Heart left ventricle (tissue), 16 donors: Measurements from ENCODE around the gene ARHGAP10. TPM values are rescaled to one million over a fixed set of nuclear protein-coding genes. Genes with fewer than 3 reads are reported as not detected.

ENCODE experiments used
- ATAC-seq, 4 donors: fragments of 200-7000 bp; cut with Tn5 transposase; one replicate each; pipeline ENCODE4 v1.9.1; 2020 to 2022; ENCODE audit warnings: moderate library complexity in 4 of 4, mild to moderate bottlenecking in 3 of 4, moderate number of reproducible peaks in 1 of 4
- DNase-seq, 5 donors: peaks; one replicate each; pipeline ENCODE4 v3.0.0-alpha.2; 2020
- H3K27ac ChIP-seq, 12 donors: fragments of 200-600 bp; sonication (generic) in 4 of 12; one replicate each; pipeline versions ENCODE4 v1.5.0 to v1.8.0; 2016 to 2022; ENCODE audit warnings: mild to moderate bottlenecking in 2 of 12
- H3K27me3 ChIP-seq, 9 donors: fragments of 200-600 bp; sonication (generic) in 2 of 9; one replicate each; pipeline versions ENCODE4 v1.5.1 to v1.8.0; 2016 to 2022; ENCODE audit warnings: mild to moderate bottlenecking in 3 of 9
- H3K36me3 ChIP-seq, 9 donors: fragments of 200-600 bp; sonication (generic) in 2 of 9; one replicate each; pipeline versions ENCODE4 v1.5.0 to v1.8.0; 2018 to 2022; ENCODE audit warnings: mild to moderate bottlenecking in 2 of 9
- H3K4me1 ChIP-seq, 12 donors: fragments of 200-600 bp; sonication (generic) in 4 of 12; one replicate each; pipeline versions ENCODE4 v1.5.0 to v1.8.0; 2016 to 2022; ENCODE audit warnings: mild to moderate bottlenecking in 3 of 12
- H3K4me3 ChIP-seq, 12 donors: fragments of 200-600 bp; sonication (generic) in 4 of 12; one replicate each; pipeline versions ENCODE4 v1.5.0 to v1.8.0; 2017 to 2022; ENCODE audit warnings: mild to moderate bottlenecking in 9 of 12, moderate library complexity in 4 of 12
- H3K9me3 ChIP-seq, 12 donors: fragments of 200-600 bp; sonication (generic) in 4 of 12; one replicate each; pipeline versions ENCODE4 v1.5.0 to v1.8.0; 2016 to 2022; ENCODE audit warnings: mild to moderate bottlenecking in 1 of 12
- POLR2A ChIP-seq, 2 donors: fragments of 450-650 bp; IDR thresholded peaks; one replicate each; pipeline ENCODE4 v1.6.1; 2017; ENCODE audit warnings: antibody characterized with exemption in 2 of 2, mild to moderate bottlenecking in 2 of 2, moderate library complexity in 2 of 2
- WGBS, 4 donors: extraction: QIAGEN DNeasy Blood & Tissue Kit in 2 of 4; methylation state at CpG; one replicate each; pipeline versions ENCODE4 v1.1.5 to v1.1.7; 2013 to 2018; 5-methylcytosine and 5-hydroxymethylcytosine counted together
- intact Hi-C, 10 donors: fragments of 100-400 bp; cut with DNase I; formaldehyde crosslinking; loops; one replicate each; pipeline versions ENCODE4 v1.11.1 to v1.14.2; 2022
- polyA plus RNA-seq, 2 donors: library from polyadenylated mRNA; stranded (reverse); fragments of 200-250 nt; gene quantifications; one replicate each; pipeline ENCODE4 v1.2.3, GENCODE V29; 2013
- total RNA-seq, 9 donors: library from RNA; depleted of rRNA in 2 of 9; stranded (reverse); fragments of >200 nt in 2 of 9; fragmentation: NEBNext Ultra II Directional in 3 of 9; extraction: Animal tissue kit (Norgen Biotek cat#: 25700) in 3 of 9; gene quantifications; one replicate each; pipeline versions ENCODE4 v1.1.0 to v1.2.4, GENCODE V29; 2016 to 2023
- TF ChIP-seq, protein P1 (sequence below), 12 donors: fragments of 200-600 bp; sonication (generic) in 4 of 12; IDR thresholded peaks; one replicate each; pipeline versions ENCODE4 v1.5.0 to v1.8.0; 2018 to 2022; ENCODE audit warnings: antibody characterized with exemption in 12 of 12, mild to moderate bottlenecking in 5 of 12
- donor health status: ischemic (EF 13 %, LVEDD 7.1; RV severe dilation, severe dysfunction).
- donor health status: healthy with polysubstance abuse.
- donor health status: DM: no; HTN: yes; CAD: no.
- donor health status: DM: no; HTN: no; CAD: no.
- donor health status: ischemic (EF 25% LVEDD 6.9; RV normal size, moderate dysfunction).
- donor health status: ischemic (EF 25% LVEDD 5.7; RV mildly dilated, moderate dysfunction).
- donor health status: healthy.
- donor health status: DM: yes; HTN: yes; CAD: no.
- donor health status: ischemic (EF 35%, LVEDD 5.7; RV mildly dilated, moderate dysfunction).
- donor health status: nonischemic (EF 11% LVEDD 7.7; RV severe dilation, severe dysfunction).
- donor health status: DM: yes; HTN: yes; CAD: no.
- donor health status: PGD.
- donor health status: ischemic (EF 29% LVEDD 5.4; RV normal size, mild dysfunction).
- donor health status: nonischemic (EF 23%, LVEDD 6.1; RV moderate dilation, normal function).

The ARHGAP10 gene
- total and polyA plus RNA-seq, 11 donors: 30.6 to 73.7 (median 51.7) TPM

DNA sequence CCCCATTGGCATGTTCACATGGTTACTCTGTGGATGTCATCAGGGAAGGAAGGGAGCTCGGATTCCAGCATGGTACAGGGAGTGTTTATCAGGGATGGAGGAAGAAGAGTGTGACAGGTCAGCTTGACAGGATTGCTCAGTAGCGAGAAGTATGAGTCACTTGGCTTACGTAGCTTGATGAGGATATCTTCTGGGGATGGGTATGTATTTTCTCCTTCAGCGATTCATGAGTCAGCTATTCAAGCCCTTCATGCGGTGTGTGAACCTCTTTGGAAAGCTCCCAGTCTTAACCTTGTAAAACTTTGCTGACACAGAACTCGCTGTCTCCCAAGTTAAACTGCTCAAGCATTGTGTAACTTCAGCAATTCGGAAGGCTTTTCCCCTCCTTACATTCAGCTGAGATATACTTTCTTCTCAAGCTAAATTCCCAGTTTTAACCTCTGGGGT, 275.4 kb downstream of the ARHGAP10 start:
- H3K27me3 ChIP-seq: no peaks in the 10 kb centered on the region
- peak overlapping the region in 8 of 12 donors; percentile 14 to 76 (median 35) for H3K27ac ChIP-seq
- DNase-seq: no peak
- H3K36me3 ChIP-seq: no peaks in the 10 kb centered on the region
- WGBS, 4 donors: 54 to 61% (median 59%) methylated on average over 7 of the region's 7 CpGs
- TF ChIP-seq, protein P1, sequence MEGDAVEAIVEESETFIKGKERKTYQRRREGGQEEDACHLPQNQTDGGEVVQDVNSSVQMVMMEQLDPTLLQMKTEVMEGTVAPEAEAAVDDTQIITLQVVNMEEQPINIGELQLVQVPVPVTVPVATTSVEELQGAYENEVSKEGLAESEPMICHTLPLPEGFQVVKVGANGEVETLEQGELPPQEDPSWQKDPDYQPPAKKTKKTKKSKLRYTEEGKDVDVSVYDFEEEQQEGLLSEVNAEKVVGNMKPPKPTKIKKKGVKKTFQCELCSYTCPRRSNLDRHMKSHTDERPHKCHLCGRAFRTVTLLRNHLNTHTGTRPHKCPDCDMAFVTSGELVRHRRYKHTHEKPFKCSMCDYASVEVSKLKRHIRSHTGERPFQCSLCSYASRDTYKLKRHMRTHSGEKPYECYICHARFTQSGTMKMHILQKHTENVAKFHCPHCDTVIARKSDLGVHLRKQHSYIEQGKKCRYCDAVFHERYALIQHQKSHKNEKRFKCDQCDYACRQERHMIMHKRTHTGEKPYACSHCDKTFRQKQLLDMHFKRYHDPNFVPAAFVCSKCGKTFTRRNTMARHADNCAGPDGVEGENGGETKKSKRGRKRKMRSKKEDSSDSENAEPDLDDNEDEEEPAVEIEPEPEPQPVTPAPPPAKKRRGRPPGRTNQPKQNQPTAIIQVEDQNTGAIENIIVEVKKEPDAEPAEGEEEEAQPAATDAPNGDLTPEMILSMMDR (IDR thresholded peaks at IDR 0.05): no peak
- TF ChIP-seq POLR2A (IDR thresholded peaks at IDR 0.05): no peak
- H3K4me1 ChIP-seq: peaks cover 0 to 52% (median 33%) of the 10 kb centered on the region in 12 donors
- intact Hi-C loops: loop anchor here in 1 of 10 donors (5.0 kb wide), 1 partner anchor 35 kb away; no protein-coding TSS in a partner anchor
- ATAC-seq: peak; percentile 29 to 94 (median 84)
- H3K9me3 ChIP-seq: peaks cover 0 to 6% (median 0%) of the 10 kb centered on the region in 12 donors
- H3K4me3 ChIP-seq: no peak overlapping the region

DNA sequence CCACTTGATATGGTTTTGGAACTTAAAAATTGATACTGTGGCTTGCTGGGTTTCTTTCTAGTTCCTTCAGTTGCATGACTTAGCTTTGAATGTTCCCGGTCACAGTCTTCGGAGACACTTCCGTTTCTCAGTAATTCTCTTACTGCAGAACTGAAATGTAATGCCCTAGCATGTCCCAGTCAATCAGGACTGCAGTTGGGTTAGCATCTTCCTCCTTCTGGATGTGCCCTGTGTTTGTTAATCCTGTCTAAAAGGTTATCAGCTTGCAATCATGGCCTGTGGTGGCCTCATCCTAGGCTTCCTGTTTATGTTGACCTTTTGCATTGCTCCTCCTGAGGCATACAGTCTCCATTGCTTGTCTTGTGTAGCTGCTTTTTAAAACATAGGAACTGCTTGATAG, 275.9 kb downstream of the ARHGAP10 start:
- Histone ChIP-seq H3K27ac (peak overlapping the region in 7 of 12 donors; percentile 27 to 76 (median 36)), H3K27me3 (no peaks in the 10 kb centered on the region)
- intact Hi-C loops: loop anchor here in 1 of 10 donors (5.0 kb wide), 1 partner anchor 35 kb away; no protein-coding TSS in a partner anchor

DNA sequence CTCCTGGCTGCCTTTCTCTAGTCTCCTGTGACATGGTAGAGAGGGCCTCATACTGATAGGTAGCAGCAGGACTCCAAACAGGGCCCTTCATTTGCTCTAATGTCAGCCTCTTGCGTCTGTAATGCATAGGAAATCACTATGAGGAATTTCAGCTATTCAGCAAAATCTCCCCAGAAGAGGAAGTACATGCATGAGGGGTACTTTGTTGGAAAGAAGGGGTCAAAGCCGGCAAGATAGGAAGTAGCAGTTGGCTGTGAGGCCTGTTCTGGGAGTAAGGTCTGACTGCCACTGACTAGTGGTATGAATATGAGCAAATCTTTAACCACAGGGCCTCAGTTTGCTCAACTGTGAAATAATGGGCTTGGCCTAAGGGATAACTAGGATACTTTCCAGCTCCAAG, 283.2 kb downstream of the ARHGAP10 start:
- ATAC-seq (peak in 2 of 4 donors; percentile 35), DNase-seq (no peak)
- TF ChIP-seq, protein P1 (IDR thresholded peaks at IDR 0.05): no peak
- no peak for TF ChIP-seq POLR2A (IDR thresholded peaks at IDR 0.05)
- Histone ChIP-seq H3K4me3 (no peak overlapping the region), H3K36me3 (no peaks in the 10 kb centered on the region), H3K27me3 (no peaks in the 10 kb centered on the region), H3K27ac (peak overlapping the region in 1 of 12 donors; percentile 50), H3K4me1 (peaks cover 0 to 36% (median 18%) of the 10 kb centered on the region in 12 donors), H3K9me3 (peaks cover 0 to 6% (median 0%) of the 10 kb centered on the region in 12 donors)
- intact Hi-C loops: no loop called here
- WGBS, 4 donors: 45 to 63% (median 55%) methylated on average over 2 of the region's 2 CpGs

More for the DNA sequence above, 275.9 kb downstream of the ARHGAP10 start:
- no peaks in the 10 kb centered on the region for H3K36me3 ChIP-seq
- TF ChIP-seq, protein P1 (IDR thresholded peaks at IDR 0.05): no peak
- TF ChIP-seq POLR2A (IDR thresholded peaks at IDR 0.05): no peak
- H3K9me3 ChIP-seq: peaks cover 0 to 6% (median 0%) of the 10 kb centered on the region in 12 donors
- H3K4me1 ChIP-seq: peaks cover 0 to 52% (median 33%) of the 10 kb centered on the region in 12 donors
- DNase-seq: no peak
- peak in 3 of 4 donors; percentile 21 to 44 (median 25) for ATAC-seq
- no peak overlapping the region for H3K4me3 ChIP-seq
- WGBS, 4 donors: 70 to 75% (median 72%) methylated on average over 3 of the region's 3 CpGs

DNA sequence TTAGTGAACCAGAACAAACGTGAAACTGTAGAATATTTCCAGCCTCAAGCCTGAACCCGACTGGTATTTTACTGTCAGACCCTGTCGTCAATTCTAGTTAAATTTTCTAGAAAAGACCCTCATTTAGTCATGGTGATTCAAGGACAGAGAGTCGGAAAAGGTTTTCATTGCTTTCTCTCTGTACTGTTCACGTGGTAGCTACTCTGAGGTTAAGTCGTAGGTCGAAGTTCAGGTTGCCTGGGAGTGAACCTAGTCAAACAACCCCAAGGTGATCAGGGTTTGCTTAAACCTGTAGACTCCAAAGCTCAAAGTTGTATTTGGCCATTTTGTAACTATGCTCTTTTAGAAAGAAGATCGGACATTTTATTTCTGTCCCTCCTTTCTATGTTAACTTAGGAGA, 283.6 kb downstream of the ARHGAP10 start:
- TF ChIP-seq, protein P1 (IDR thresholded peaks at IDR 0.05): no peak
- no peak for TF ChIP-seq POLR2A (IDR thresholded peaks at IDR 0.05)
- no peak overlapping the region for H3K4me3 ChIP-seq
- peaks cover 0 to 36% (median 18%) of the 10 kb centered on the region in 12 donors for H3K4me1 ChIP-seq
- H3K9me3 ChIP-seq: peaks cover 0 to 6% (median 0%) of the 10 kb centered on the region in 12 donors
- WGBS, 4 donors: 92 to 97% (median 96%) methylated on average over 8 of the region's 8 CpGs
- ATAC-seq (no peak), DNase-seq (no peak)
- H3K36me3 ChIP-seq: no peaks in the 10 kb centered on the region
- intact Hi-C loops: no loop called here
- H3K27me3 ChIP-seq: no peaks in the 10 kb centered on the region
- H3K27ac ChIP-seq: peak overlapping the region in 1 of 12 donors; percentile 50
